Liver (tissue), 9 donors: ENCODE measurements around the gene LEMD1. TPM values are rescaled to one million over a fixed set of nuclear protein-coding genes. Genes with fewer than 3 reads are reported as not detected.

Experiments
- DNase-seq: peaks from one replicate; pipeline ENCODE4 v3.0.0-alpha.2; 2017; ENCODE audit warnings: low spot score
- H3K27ac ChIP-seq, 2 donors: one replicate each; pipeline ENCODE4 v1.7.0; 2013; ENCODE audit warnings: inconsistent platforms in 2 of 2, low read length in 2 of 2, control low read depth in 1 of 2, low read depth in 1 of 2, mild to moderate bottlenecking in 1 of 2
- H3K27me3 ChIP-seq, 4 donors: one replicate each; pipeline versions ENCODE4 v1.6.1 to v1.7.0; 2013; ENCODE audit warnings: low read length in 3 of 4, inconsistent platforms in 1 of 4, mild to moderate bottlenecking in 1 of 4, moderate library complexity in 1 of 4; ENCODE audit not compliant: control insufficient read depth in 4 of 4, insufficient read depth in 4 of 4
- H3K36me3 ChIP-seq, 4 donors: one replicate each; pipeline versions ENCODE4 v1.6.1 to v1.7.0; 2013; ENCODE audit warnings: low read length in 3 of 4, mild to moderate bottlenecking in 3 of 4, low read depth in 1 of 4, moderate library complexity in 1 of 4; ENCODE audit not compliant: control insufficient read depth in 4 of 4, insufficient read depth in 3 of 4
- H3K4me1 ChIP-seq, 4 donors: one replicate each; pipeline versions ENCODE4 v1.6.1 to v1.7.0; 2013; ENCODE audit warnings: low read length in 3 of 4, mild to moderate bottlenecking in 3 of 4, moderate library complexity in 1 of 4; ENCODE audit not compliant: control insufficient read depth in 4 of 4, insufficient read depth in 4 of 4
- H3K4me3 ChIP-seq, 3 donors: one replicate each; pipeline versions ENCODE4 v1.6.1 to v1.7.0; 2013; ENCODE audit warnings: low read length in 3 of 3, control low read depth in 1 of 3, low read depth in 1 of 3, mild to moderate bottlenecking in 1 of 3
- H3K9ac ChIP-seq, 2 donors: one replicate each; pipeline ENCODE4 v1.7.0; 2013; ENCODE audit warnings: low read length in 2 of 2, mild to moderate bottlenecking in 2 of 2, moderate library complexity in 2 of 2, control low read depth in 1 of 2, low read depth in 1 of 2
- H3K9me3 ChIP-seq, 4 donors: one replicate each; pipeline versions ENCODE4 v1.6.1 to v1.7.0; 2013; ENCODE audit warnings: low read length in 3 of 4; ENCODE audit not compliant: control insufficient read depth in 4 of 4
- ATF3 ChIP-seq: IDR thresholded peaks from 2 replicates; pipeline ENCODE4 v1.6.1; 2016; ENCODE audit warnings: antibody characterized with exemption
- EGR1 ChIP-seq, 2 donors: IDR thresholded peaks; 2 replicates each; pipeline ENCODE4 v1.6.1; 2016 to 2018; ENCODE audit warnings: antibody characterized with exemption in 2 of 2, low read depth in 2 of 2
- FOXA1 ChIP-seq: IDR thresholded peaks from 2 replicates; pipeline ENCODE4 v1.6.1; 2016; ENCODE audit warnings: antibody characterized with exemption
- FOXA2 ChIP-seq: IDR thresholded peaks from 2 replicates; pipeline ENCODE4 v1.6.1; 2016; ENCODE audit warnings: antibody characterized with exemption
- GABPA ChIP-seq, 2 donors: IDR thresholded peaks in 1 of 2; conservative IDR thresholded peaks in 1 of 2; 2 replicates each; pipeline ENCODE4 v1.6.1; 2016; ENCODE audit warnings: antibody characterized with exemption in 2 of 2, mild to moderate bottlenecking in 1 of 2, moderate library complexity in 1 of 2
- HNF4G ChIP-seq: IDR thresholded peaks from 2 replicates; pipeline ENCODE4 v1.6.1; 2016; ENCODE audit warnings: antibody characterized with exemption
- NR2F2 ChIP-seq: IDR thresholded peaks from 2 replicates; pipeline ENCODE4 v1.6.1; 2016; ENCODE audit warnings: antibody characterized with exemption
- RAD21 ChIP-seq, 2 donors: IDR thresholded peaks; 2 replicates each; pipeline ENCODE4 v1.6.1; 2016; ENCODE audit warnings: antibody characterized with exemption in 2 of 2, mild to moderate bottlenecking in 2 of 2
- RXRA ChIP-seq, 2 donors: IDR thresholded peaks; 2 replicates each; pipeline ENCODE4 v1.6.1; 2017 to 2018; ENCODE audit warnings: antibody characterized with exemption in 2 of 2, mild to moderate bottlenecking in 1 of 2
- SP1 ChIP-seq: IDR thresholded peaks from 2 replicates; pipeline ENCODE4 v1.6.1; 2018; ENCODE audit warnings: antibody characterized with exemption, mild to moderate bottlenecking
- YY1 ChIP-seq: IDR thresholded peaks from 2 replicates; pipeline ENCODE4 v1.6.1; 2016; ENCODE audit warnings: antibody characterized with exemption, mild to moderate bottlenecking
- ZBTB33 ChIP-seq: IDR thresholded peaks from 2 replicates; pipeline ENCODE4 v1.6.1; 2016; ENCODE audit warnings: antibody characterized with exemption
- WGBS: extraction: QIAGEN DNeasy Blood & Tissue Kit; methylation state at CpG from one replicate; pipeline ENCODE4 v1.1.7; 2013; 5-methylcytosine and 5-hydroxymethylcytosine counted together
- polyA plus RNA-seq, 2 donors: library from polyadenylated mRNA; stranded (reverse) in 1 of 2; unstranded in 1 of 2; fragments of 200-250 nt in 1 of 2; fragments of >200 nt in 1 of 2; fragmentation: Nextera tagmentation in 1 of 2; extraction: Ambion mirVana in 1 of 2; gene quantifications; one replicate each; pipeline versions ENCODE4 v1.2.1 to v1.2.3, GENCODE V29; 2013 to 2015
- total RNA-seq, 2 donors: library from RNA; depleted of rRNA; stranded (reverse); fragments of >200 nt; gene quantifications; one replicate each; pipeline ENCODE4 v1.2.3, GENCODE V29; 2014
- TF ChIP-seq, protein P1 (sequence below): IDR thresholded peaks from 2 replicates; pipeline ENCODE4 v1.6.1; 2016; ENCODE audit warnings: antibody characterized with exemption
- TF ChIP-seq, protein P2 (sequence below): IDR thresholded peaks from 2 replicates; pipeline ENCODE4 v1.6.1; 2016; ENCODE audit warnings: antibody characterized with exemption, mild to moderate bottlenecking
- TF ChIP-seq, protein P3 (sequence below): fragments of 150-350 bp; IDR thresholded peaks from 2 replicates; pipeline ENCODE4 v1.5.1; 2017; ENCODE audit warnings: improper control_type of control experiment, low read depth, low read length; ENCODE audit not compliant: missing input control
- donor health status: healthy.
- donor health status: healthy.
- donor health status: healthy.
- donor health status: healthy.
- donor health status: healthy.

LEMD1 gene
- total and polyA plus RNA-seq, 4 donors, result not detected

GRCh38 chr1:205436776-205437410 is 15.0 kb upstream of the LEMD1 start:
- H3K4me1 ChIP-seq, result peaks cover 0 to 17% (median 1%) of the 10 kb centered on the region in 4 donors
- DNase-seq, result no peak
- WGBS, result 86% methylated on average over 5 of the region's 5 CpGs
- no peak overlapping the region for H3K4me3 ChIP-seq
- no peak overlapping the region for H3K27ac ChIP-seq
- H3K36me3 ChIP-seq, result no peaks in the 10 kb centered on the region
- no peaks in the 10 kb centered on the region for H3K9me3 ChIP-seq
- H3K27me3 ChIP-seq, result no peaks in the 10 kb centered on the region
- TF ChIP-seq SP1 (no peak), RAD21 (IDR thresholded peaks at IDR 0.05) (no peak), GABPA (IDR thresholded peaks at IDR 0.05 in 1 of 2, conservative IDR thresholded peaks at IDR 0.05 in 1 of 2) (no peak), FOXA1 (no peak), YY1 (no peak), EGR1 (IDR thresholded peaks at IDR 0.05; ENCODE audit: low read depth in 2 of 2) (no peak), HNF4G (no peak)
- TF ChIP-seq, protein P1, sequence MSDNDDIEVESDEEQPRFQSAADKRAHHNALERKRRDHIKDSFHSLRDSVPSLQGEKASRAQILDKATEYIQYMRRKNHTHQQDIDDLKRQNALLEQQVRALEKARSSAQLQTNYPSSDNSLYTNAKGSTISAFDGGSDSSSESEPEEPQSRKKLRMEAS, result no peak
- TF ChIP-seq, protein P2, sequence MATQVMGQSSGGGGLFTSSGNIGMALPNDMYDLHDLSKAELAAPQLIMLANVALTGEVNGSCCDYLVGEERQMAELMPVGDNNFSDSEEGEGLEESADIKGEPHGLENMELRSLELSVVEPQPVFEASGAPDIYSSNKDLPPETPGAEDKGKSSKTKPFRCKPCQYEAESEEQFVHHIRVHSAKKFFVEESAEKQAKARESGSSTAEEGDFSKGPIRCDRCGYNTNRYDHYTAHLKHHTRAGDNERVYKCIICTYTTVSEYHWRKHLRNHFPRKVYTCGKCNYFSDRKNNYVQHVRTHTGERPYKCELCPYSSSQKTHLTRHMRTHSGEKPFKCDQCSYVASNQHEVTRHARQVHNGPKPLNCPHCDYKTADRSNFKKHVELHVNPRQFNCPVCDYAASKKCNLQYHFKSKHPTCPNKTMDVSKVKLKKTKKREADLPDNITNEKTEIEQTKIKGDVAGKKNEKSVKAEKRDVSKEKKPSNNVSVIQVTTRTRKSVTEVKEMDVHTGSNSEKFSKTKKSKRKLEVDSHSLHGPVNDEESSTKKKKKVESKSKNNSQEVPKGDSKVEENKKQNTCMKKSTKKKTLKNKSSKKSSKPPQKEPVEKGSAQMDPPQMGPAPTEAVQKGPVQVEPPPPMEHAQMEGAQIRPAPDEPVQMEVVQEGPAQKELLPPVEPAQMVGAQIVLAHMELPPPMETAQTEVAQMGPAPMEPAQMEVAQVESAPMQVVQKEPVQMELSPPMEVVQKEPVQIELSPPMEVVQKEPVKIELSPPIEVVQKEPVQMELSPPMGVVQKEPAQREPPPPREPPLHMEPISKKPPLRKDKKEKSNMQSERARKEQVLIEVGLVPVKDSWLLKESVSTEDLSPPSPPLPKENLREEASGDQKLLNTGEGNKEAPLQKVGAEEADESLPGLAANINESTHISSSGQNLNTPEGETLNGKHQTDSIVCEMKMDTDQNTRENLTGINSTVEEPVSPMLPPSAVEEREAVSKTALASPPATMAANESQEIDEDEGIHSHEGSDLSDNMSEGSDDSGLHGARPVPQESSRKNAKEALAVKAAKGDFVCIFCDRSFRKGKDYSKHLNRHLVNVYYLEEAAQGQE, result no peak
- H3K9ac ChIP-seq, result no peak overlapping the region

DNA sequence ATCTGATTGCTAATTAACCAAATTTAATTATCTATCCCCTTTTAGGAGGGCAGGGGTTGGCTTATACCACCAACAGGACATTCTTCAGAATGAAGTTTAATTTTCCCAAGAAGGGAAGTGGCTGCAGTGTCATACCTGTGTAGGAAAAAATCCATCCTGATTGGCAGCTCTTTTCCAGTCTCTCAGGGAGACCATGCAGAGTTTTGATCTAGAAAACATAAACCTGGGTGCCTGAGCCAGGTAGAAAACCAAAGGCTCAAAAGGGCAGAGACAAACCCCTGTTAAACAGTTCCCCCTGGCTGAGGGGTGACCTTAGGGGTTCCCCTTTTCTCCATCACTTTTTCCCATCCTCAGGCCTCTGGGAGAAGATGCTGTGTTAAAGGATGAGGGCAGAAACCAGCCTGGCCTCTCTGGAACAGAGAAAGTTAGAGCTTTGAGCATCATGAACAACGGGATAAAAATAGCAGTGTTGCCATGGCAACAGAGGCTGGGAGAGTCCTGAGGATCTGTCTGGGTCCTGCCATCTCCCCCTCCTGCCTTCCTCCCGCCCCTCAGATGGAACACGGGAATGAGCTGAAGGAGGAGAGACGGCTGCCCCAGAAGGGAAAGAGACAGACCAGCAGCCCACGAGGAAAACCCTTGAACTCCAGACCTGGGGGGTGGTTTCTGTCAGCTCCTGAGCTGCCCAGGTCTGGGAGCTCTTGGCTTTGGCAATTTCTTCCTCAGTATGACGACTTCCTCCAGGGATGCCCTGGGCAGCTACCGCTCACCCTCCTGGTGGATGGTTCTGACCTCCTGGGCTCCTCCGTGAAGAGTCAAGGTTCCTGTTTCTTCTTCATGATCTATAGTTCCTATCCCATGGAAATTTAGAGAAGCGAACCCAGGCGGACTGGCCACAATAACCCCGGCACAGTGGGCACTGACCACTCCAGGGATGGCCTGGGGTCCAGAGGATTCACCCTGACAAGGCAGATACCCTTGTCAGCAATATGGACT is 14.0 kb upstream of the LEMD1 start:
- H3K9me3 ChIP-seq, result no peaks in the 10 kb centered on the region
- no peaks in the 10 kb centered on the region for H3K36me3 ChIP-seq
- 52% methylated on average over 11 of the region's 11 CpGs for WGBS
- no peak overlapping the region for H3K4me3 ChIP-seq
- no peaks in the 10 kb centered on the region for H3K27me3 ChIP-seq
- peaks cover 0 to 13% (median 2%) of the 10 kb centered on the region in 4 donors for H3K4me1 ChIP-seq
- TF ChIP-seq FOXA1, result no peak
- TF ChIP-seq, protein P1, result no peak
- no peak for TF ChIP-seq SP1
- no peak for TF ChIP-seq HNF4G
- TF ChIP-seq ATF3, result no peak
- no peak for TF ChIP-seq ZBTB33
- TF ChIP-seq, protein P2, result no peak
- no peak for TF ChIP-seq NR2F2
- no peak for TF ChIP-seq EGR1 (IDR thresholded peaks at IDR 0.05; ENCODE audit: low read depth in 2 of 2)
- no peak for TF ChIP-seq RXRA (IDR thresholded peaks at IDR 0.05)
- TF ChIP-seq YY1, result no peak
- TF ChIP-seq, protein P3, sequence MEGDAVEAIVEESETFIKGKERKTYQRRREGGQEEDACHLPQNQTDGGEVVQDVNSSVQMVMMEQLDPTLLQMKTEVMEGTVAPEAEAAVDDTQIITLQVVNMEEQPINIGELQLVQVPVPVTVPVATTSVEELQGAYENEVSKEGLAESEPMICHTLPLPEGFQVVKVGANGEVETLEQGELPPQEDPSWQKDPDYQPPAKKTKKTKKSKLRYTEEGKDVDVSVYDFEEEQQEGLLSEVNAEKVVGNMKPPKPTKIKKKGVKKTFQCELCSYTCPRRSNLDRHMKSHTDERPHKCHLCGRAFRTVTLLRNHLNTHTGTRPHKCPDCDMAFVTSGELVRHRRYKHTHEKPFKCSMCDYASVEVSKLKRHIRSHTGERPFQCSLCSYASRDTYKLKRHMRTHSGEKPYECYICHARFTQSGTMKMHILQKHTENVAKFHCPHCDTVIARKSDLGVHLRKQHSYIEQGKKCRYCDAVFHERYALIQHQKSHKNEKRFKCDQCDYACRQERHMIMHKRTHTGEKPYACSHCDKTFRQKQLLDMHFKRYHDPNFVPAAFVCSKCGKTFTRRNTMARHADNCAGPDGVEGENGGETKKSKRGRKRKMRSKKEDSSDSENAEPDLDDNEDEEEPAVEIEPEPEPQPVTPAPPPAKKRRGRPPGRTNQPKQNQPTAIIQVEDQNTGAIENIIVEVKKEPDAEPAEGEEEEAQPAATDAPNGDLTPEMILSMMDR, result no peak
- no peak for TF ChIP-seq GABPA (IDR thresholded peaks at IDR 0.05 in 1 of 2, conservative IDR thresholded peaks at IDR 0.05 in 1 of 2)
- no peak for TF ChIP-seq RAD21 (IDR thresholded peaks at IDR 0.05)
- TF ChIP-seq FOXA2, result no peak
- no peak overlapping the region for H3K27ac ChIP-seq
- no peak for DNase-seq
- H3K9ac ChIP-seq, result no peak overlapping the region
